22Rv1 (cell line): ENCODE data around the gene DGKG.

Experiments
- ZFX ChIP-seq: fragments of 450-650 bp; IDR thresholded peaks from 2 replicates; pipeline ENCODE4 v1.6.1; 2017; ENCODE audit warnings: antibody characterized with exemption, borderline replicate concordance
- TF ChIP-seq, protein P1 (sequence below): fragments of 450-650 bp; IDR thresholded peaks from 2 replicates; pipeline ENCODE4 v1.5.1; 2017; ENCODE audit warnings: mild to moderate bottlenecking

DNA sequence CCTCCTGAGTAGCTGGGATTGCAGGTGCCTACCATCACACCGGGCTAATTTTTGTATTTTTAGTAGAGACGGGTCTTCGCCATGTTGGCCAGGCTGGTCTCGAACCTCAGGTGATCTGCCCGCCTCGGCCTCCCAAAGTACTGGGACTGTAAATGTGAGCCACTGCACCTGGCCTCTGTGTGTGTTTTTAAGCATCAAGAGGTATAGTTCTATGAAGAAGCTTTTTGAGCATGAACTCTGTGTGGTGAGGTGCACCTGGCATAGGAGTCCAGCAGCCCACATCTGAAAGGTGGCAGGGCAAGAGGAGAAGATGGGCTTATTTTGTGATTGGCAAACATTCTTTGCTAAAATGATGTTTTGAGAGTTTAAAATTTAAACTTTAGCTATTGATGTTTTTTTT, 118.0 kb downstream of the DGKG start:
- TF ChIP-seq, protein P1, sequence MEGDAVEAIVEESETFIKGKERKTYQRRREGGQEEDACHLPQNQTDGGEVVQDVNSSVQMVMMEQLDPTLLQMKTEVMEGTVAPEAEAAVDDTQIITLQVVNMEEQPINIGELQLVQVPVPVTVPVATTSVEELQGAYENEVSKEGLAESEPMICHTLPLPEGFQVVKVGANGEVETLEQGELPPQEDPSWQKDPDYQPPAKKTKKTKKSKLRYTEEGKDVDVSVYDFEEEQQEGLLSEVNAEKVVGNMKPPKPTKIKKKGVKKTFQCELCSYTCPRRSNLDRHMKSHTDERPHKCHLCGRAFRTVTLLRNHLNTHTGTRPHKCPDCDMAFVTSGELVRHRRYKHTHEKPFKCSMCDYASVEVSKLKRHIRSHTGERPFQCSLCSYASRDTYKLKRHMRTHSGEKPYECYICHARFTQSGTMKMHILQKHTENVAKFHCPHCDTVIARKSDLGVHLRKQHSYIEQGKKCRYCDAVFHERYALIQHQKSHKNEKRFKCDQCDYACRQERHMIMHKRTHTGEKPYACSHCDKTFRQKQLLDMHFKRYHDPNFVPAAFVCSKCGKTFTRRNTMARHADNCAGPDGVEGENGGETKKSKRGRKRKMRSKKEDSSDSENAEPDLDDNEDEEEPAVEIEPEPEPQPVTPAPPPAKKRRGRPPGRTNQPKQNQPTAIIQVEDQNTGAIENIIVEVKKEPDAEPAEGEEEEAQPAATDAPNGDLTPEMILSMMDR = no peak
- no peak for TF ChIP-seq ZFX
